M059J (cell line): Measurements from ENCODE around the gene E2F7. TPM values are rescaled to one million over a fixed set of nuclear protein-coding genes. Genes with fewer than 3 reads are reported as not detected.
A peak's percentile ranks its signal among the peaks of the same experiment; 100 is the strongest.
"Not testable (repeated sequence)": the region's sequence is repeated elsewhere in the genome, so short reads cannot be mapped to it uniquely, and the experiment has no call there.

Source experiments
- DNase-seq: peaks from one replicate; pipeline ENCODE4 v3.0.0-alpha.2; 2012; ENCODE audit warnings: low read depth
- total RNA-seq: library from RNA; depleted of rRNA; stranded (reverse); fragments of >200 nt; shearing (Covaris generic); gene quantifications from 2 replicates; pipeline ENCODE4 v1.2.3, GENCODE V29; 2014; rRNA removed

Gene E2F7, protein sequence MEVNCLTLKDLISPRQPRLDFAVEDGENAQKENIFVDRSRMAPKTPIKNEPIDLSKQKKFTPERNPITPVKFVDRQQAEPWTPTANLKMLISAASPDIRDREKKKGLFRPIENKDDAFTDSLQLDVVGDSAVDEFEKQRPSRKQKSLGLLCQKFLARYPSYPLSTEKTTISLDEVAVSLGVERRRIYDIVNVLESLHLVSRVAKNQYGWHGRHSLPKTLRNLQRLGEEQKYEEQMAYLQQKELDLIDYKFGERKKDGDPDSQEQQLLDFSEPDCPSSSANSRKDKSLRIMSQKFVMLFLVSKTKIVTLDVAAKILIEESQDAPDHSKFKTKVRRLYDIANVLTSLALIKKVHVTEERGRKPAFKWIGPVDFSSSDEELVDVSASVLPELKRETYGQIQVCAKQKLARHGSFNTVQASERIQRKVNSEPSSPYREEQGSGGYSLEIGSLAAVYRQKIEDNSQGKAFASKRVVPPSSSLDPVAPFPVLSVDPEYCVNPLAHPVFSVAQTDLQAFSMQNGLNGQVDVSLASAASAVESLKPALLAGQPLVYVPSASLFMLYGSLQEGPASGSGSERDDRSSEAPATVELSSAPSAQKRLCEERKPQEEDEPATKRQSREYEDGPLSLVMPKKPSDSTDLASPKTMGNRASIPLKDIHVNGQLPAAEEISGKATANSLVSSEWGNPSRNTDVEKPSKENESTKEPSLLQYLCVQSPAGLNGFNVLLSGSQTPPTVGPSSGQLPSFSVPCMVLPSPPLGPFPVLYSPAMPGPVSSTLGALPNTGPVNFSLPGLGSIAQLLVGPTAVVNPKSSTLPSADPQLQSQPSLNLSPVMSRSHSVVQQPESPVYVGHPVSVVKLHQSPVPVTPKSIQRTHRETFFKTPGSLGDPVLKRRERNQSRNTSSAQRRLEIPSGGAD
- 27.4 and 36.7 TPM in 2 replicates for total RNA-seq

DNA sequence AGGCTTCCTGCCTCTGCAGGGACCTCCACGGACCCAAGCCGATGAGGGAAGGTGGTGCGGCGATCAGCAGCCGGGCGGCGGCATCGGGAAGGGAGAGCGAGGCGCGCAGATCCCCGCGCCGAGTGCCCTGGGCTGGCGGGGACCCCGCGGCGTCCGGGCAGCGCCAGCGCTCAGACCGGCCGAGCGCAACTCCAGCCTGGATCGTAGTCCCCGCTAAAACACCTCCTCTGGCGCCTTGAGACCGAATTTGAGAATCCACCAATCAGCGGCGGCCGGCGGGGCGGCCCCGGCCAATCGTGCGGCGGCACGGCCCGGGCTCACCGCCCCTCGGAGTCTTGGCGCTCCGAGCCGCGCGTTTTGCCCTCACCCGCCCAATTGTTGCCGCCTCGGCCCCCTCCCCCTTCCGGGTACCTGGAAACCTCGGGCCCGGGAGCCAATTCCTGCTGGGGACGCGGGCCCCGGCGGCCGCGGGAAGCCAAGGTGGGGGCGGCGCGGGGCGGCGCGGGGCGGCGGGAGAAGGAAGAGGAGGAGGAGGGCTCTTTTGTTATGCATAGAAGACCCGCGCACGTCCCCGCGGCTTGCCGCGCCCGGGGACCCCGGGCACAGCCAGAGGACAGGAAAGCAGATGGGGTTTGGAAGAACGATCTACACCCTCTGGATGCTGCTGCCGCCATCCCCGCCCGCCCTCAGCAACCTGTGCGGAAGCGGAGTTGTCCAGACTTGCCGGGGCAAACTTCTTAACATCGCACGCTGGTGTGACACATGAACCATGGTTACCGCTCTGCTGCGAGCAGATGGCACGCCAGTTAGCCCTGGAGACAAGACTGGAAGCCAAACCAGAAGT, at the start of gene E2F7:
TSS of gene E2F7 (minus strand) at position 209 of the 844 bp plus-strand sequence. CDS start 934 bp downstream, outside the sequence.
- peak; percentile 94 for DNase-seq

DNA sequence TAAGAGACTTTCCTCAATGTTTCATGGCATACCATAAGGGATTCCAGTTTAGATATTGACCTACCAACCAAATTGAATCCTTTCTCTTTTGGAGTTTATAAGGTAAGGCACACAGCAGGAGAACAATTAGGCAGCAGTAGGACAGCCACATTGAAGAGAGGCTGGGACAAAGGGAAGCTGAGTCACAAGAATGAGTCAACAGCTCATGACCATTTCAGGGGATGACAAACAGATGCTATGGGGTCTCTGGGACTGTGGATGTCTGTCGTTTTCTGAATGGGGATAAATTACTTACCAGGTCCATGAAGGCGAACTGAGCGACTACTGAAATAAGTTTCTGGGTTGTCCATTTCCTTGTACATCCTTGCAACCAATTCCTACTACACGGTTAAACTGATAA, 48.6 kb upstream of the E2F7 start:
- no peak for DNase-seq

- no peak for DNase-seq
Measured at GRCh38 chr12:77108707-77109106, 43.3 kb upstream of the E2F7 start.

- no peak for DNase-seq
Measured at GRCh38 chr12:77107121-77107520, 41.8 kb upstream of the E2F7 start.

DNA sequence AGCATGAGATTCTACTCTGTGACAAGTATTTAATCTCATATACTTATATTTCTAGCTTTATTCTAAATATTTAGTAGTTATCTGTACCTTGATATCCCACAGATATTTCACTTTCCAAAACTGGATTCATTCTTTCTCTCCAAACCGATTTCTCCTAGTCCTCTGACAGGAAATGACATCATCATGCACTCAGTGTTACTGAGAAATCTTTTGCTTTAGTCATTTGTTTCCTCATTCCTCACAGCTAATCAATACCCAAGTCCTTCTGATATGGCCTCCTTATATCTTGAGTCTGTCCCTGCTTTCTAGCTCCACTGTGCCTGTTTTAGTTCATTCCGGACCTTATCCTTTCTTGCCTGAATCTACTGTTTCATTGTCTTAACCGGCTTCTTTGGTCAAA, 39.4 kb upstream of the E2F7 start:
- peak; percentile 59 for DNase-seq

DNA sequence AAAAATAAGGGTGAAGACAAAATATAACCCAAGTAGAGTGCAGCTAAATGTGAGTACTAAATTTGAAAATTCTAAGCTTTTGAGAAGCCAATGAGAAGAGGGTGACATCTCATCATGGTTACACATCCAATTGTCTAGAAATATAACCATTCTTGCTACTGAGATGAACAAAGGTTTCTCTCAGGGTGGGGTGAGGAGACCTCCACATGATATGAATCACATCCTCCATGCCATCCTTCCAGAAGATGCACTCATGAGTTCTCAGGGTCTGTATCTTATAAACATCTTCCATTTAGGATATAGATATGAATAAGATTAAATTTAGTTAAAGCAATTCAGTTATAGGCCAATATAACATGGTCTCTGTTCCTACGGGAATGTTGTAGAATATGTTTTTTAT, 38.9 kb upstream of the E2F7 start:
- DNase-seq: no peak

DNA sequence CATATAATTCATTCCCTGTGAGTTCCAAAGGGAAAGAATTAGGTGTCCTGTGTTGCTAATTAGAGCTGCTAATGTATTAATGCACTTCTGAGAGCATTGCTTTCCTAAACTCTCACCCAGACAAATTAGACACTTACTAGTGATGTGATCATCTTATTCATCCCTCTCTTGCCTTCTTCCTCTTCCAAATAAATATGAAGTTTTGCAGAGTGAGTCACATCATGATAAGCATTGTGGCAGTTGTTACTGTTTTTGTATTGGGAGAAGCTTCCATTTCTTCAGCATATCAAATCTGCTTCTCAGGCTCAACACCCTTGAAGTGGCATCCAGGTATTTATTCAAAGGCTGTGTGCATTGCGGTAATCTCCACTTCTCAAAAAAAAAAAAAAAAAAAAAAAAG, 37.3 kb upstream of the E2F7 start:
- peak; percentile 91 for DNase-seq

GRCh38 chr12:77102123-77102522, 36.8 kb upstream of the E2F7 start:
- no peak for DNase-seq

GRCh38 chr12:77099799-77100198, 34.4 kb upstream of the E2F7 start:
- DNase-seq: no peak

DNA sequence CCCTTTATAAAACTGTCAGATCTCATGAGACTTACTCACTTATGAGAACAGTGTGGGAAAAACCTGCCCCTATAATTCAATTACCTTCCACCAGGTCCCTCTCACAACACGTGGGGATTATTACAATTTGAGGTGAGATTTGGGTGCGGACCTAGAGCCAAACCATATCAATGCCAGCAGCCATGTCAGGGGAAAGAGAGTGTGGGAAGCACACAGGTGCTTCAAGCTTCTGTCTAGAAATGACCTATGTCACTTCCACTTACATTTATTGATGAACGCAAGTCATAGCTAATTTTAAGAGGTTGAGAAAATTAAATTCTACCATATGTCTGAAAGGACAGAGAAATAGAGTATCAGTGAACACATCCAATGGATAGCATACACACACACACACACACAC, 32.5 kb upstream of the E2F7 start:
- no peak for DNase-seq

- not testable (repeated sequence) for DNase-seq
Measured at GRCh38 chr12:77092227-77092626, 26.9 kb upstream of the E2F7 start.

DNA sequence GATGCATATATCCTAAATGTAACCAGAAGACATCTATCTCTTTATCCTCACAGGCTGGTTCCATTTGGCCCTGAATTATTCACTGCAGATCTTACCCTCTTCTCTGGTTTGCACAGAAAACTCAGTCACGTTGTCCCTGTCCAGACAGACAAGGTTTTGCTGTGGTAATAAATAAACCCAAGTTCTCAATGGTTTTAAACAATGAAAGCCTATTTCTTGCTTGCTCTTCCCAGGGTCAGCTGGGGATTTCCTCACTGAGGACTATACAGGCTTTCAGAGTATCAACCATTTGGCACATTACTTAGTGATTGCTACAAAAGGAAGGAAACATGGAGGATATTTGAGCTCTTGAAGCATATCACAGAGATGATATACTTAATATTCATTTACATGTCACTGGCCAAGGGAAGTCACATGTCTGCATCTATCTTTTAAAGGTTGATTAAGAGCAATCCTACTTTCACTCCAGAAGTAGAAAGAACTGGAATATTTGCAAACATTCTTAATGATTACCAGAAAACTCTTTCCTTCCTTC, 24.4 kb upstream of the E2F7 start:
- DNase-seq: no peak

GRCh38 chr12:77087427-77087826, 22.1 kb upstream of the E2F7 start:
- peak; percentile 86 for DNase-seq

- no peak for DNase-seq
Measured at GRCh38 chr12:77082021-77082420, 16.7 kb upstream of the E2F7 start.

- DNase-seq: no peak
Measured at GRCh38 chr12:77079631-77080030, 14.3 kb upstream of the E2F7 start.

DNA sequence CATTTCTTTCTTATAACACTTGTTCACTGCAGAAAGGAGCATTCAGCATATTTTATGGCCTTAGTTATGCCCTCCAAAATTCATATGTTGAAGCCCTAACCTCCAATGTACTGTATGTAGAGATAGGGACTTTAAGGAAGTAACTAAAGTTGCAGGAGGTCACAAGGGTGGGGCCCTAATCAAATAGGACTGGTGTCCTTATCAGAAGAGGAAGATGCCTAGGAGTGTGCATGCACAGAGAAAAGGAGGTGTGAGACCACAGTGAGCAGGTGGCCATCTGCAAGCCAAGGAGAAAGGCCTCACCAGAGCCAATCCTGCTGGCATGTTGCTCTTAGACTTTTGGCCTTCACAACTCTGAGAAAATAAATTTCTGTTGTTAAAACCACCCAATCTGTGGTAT, 12.9 kb upstream of the E2F7 start:
- no peak for DNase-seq

DNA sequence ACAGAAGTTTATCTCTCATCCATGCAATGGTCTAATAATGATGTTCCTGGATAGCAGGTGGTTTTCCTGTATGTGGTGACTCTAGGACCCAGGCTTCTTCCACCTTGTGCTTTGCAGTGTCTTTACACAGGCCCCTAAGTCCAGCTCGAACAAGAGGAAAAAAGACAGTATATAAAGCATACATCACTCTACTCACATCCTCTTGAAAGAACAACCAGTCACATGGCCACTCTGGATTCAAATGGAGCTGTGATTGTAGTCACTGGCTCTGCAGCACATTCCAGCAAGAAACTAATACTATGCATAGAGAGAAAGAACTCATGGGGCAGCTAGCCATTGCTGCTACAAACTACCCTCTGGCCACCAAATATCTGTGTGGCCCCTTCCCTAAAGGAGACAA, 11.5 kb upstream of the E2F7 start:
- DNase-seq: no peak

DNA sequence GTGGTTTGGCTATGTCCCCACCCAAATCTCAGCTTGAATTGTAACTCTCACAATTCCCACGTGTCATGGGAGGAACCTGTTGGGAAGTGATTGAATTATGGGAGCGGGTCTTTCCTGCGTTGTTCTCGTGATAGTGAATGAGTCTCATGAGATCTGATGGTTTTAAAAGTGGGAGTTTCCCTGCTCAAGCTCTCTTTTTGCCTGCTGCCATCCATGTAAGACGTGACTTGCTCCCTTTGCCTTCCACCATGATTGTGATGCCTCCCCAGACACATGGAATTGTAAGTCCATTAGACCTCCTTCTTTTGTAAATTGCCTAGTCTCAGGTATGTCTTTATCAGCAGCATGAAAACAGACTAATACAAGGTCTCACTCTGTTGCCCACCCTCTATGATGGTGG, 8.5 kb upstream of the E2F7 start:
- DNase-seq: not testable (repeated sequence)

GRCh38 chr12:77072833-77073495, 7.6 kb upstream of the E2F7 start:
- peak; percentile 27 for DNase-seq

GRCh38 chr12:77070800-77071449, 5.6 kb upstream of the E2F7 start:
- DNase-seq: no peak
